IMR-90 (cell line): ENCODE data around the gene LPCAT2. TPM values are rescaled to one million over a fixed set of nuclear protein-coding genes. Genes with fewer than 3 reads are reported as not detected.

Experiments used
- ATAC-seq: fragments of 200-7000 bp; cut with Tn5 transposase; 2 replicates; pipeline ENCODE4 v1.9.1; 2020; ENCODE audit warnings: low read depth, mild to moderate bottlenecking, moderate library complexity
- BruUV-seq: library from RNA; stranded (reverse); fragments of 400-500 nt; replicated peaks from 2 replicates; lab custom pipeline; 2021; lab: Mats Ljungman, UMichigan
- CTCF ChIA-PET: fragments of 300-600 bp; formaldehyde crosslinking; extraction: SDS; loops from one replicate; lab custom pipeline; 2021; ENCODE audit warnings: antibody characterized with exemption; lab: Yijun Ruan, JAX
- POLR2A ChIA-PET: fragments of 300-600 bp; sonication (Branson Sonifier 250); formaldehyde crosslinking; loops from one replicate; lab custom pipeline; 2022; ENCODE audit warnings: antibody characterized with exemption; ENCODE audit not compliant: unreplicated experiment; lab: Charles Lee
- DNase-seq: peaks from one replicate; pipeline ENCODE4 v3.0.0; 2013
- H2AFZ ChIP-seq: replicated peaks from 2 replicates; pipeline ENCODE3; 2013; ENCODE audit warnings: low read length, mild to moderate bottlenecking; ENCODE audit not compliant: poor library complexity
- H2AK5ac ChIP-seq: 2 replicates; pipeline ENCODE4 v1.6.1; 2013; ENCODE audit warnings: low read depth, low read length, inconsistent platforms
- H2AK9ac ChIP-seq: replicated peaks from 2 replicates; pipeline ENCODE3; 2013; ENCODE audit warnings: mild to moderate bottlenecking, low read depth, low read length, moderate library complexity; ENCODE audit not compliant: poor library complexity
- H2BK120ac ChIP-seq: 2 replicates; pipeline ENCODE4 v1.6.1; 2013; ENCODE audit warnings: low read depth, low read length, inconsistent platforms
- H2BK15ac ChIP-seq: 3 replicates; pipeline ENCODE4 v1.6.1; 2013; ENCODE audit warnings: low read depth, low read length, inconsistent platforms
- H2BK20ac ChIP-seq: 2 replicates; pipeline ENCODE4 v1.6.1; 2013; ENCODE audit warnings: low read depth, mild to moderate bottlenecking, inconsistent platforms, low read length, moderate library complexity
- H2BK5ac ChIP-seq: 2 replicates; pipeline ENCODE4 v1.6.1; 2013; ENCODE audit warnings: mild to moderate bottlenecking, low read depth, low read length, inconsistent platforms; ENCODE audit not compliant: poor library complexity, severe bottlenecking
- H3K14ac ChIP-seq: replicated peaks from 2 replicates; pipeline ENCODE4 v1.6.1; 2013; ENCODE audit warnings: low read depth, low read length, inconsistent platforms
- H3K18ac ChIP-seq: 2 replicates; pipeline ENCODE4 v1.6.1; 2013; ENCODE audit warnings: low read depth, low read length, control low read depth
- H3K23ac ChIP-seq: 2 replicates; pipeline ENCODE4 v1.6.1; 2013; ENCODE audit warnings: low read depth, low read length, inconsistent platforms
- H3K27ac ChIP-seq: 2 replicates; pipeline ENCODE4 v1.5.1; 2013; ENCODE audit warnings: mild to moderate bottlenecking, control low read depth, low read length; ENCODE audit not compliant: insufficient read depth
- H3K27me3 ChIP-seq: 2 replicates; pipeline ENCODE4 v1.6.1; 2013; ENCODE audit warnings: low read length; ENCODE audit not compliant: control insufficient read depth, insufficient read depth
- H3K36me3 ChIP-seq: 2 replicates; pipeline ENCODE4 v1.6.1; 2013; ENCODE audit warnings: low read length, mixed read lengths; ENCODE audit not compliant: control insufficient read depth, insufficient read depth
- H3K4ac ChIP-seq: 2 replicates; pipeline ENCODE4 v1.6.1; 2013; ENCODE audit warnings: low read depth, low read length, inconsistent platforms
- H3K4me1 ChIP-seq: 2 replicates; pipeline ENCODE4 v1.6.1; 2013; ENCODE audit warnings: low read length, mixed read lengths; ENCODE audit not compliant: control insufficient read depth, insufficient read depth
- H3K4me2 ChIP-seq: 2 replicates; pipeline ENCODE4 v1.6.1; 2013; ENCODE audit warnings: low read depth, mild to moderate bottlenecking, control low read depth, low read length, moderate library complexity
- H3K4me3 ChIP-seq: 2 replicates; pipeline ENCODE4 v1.5.1; 2013; ENCODE audit warnings: low read depth, mild to moderate bottlenecking, control low read depth, low read length, moderate library complexity; ENCODE audit not compliant: insufficient read depth
- H3K56ac ChIP-seq: 2 replicates; pipeline ENCODE4 v1.6.1; 2013; ENCODE audit warnings: low read length, inconsistent platforms; ENCODE audit not compliant: insufficient read depth; ENCODE audit errors: extremely low read depth
- H3K79me1 ChIP-seq, 2 experiments: 2 replicates each; pipeline ENCODE4 v1.6.1; 2013; ENCODE audit warnings: low read length in 2 of 2, inconsistent platforms in 1 of 2, low read depth in 1 of 2
- H3K9ac ChIP-seq: 2 replicates; pipeline ENCODE4 v1.6.1; 2013; ENCODE audit warnings: low read depth, low read length, control low read depth
- H3K9me1 ChIP-seq: 2 replicates; pipeline ENCODE4 v1.6.1; 2013; ENCODE audit warnings: low read length, inconsistent platforms; ENCODE audit not compliant: insufficient read depth
- H3K9me3 ChIP-seq: 2 replicates; pipeline ENCODE4 v1.6.1; 2013; ENCODE audit warnings: low read length; ENCODE audit not compliant: control insufficient read depth, insufficient read depth
- H4K20me1 ChIP-seq: 2 replicates; pipeline ENCODE4 v1.6.1; 2013; ENCODE audit warnings: low read length, inconsistent platforms; ENCODE audit not compliant: insufficient read depth
- H4K5ac ChIP-seq: 2 replicates; pipeline ENCODE4 v1.6.1; 2013; ENCODE audit warnings: mild to moderate bottlenecking, low read depth, low read length, control low read depth
- H4K8ac ChIP-seq, 2 experiments: 2 replicates each; pipeline ENCODE4 v1.6.1; 2013; ENCODE audit warnings: low read depth in 2 of 2, low read length in 2 of 2, control low read depth in 1 of 2, inconsistent platforms in 1 of 2
- H4K91ac ChIP-seq: 2 replicates; pipeline ENCODE4 v1.6.1; 2013; ENCODE audit warnings: low read depth, low read length, inconsistent platforms; ENCODE audit not compliant: insufficient read depth
- BHLHE40 ChIP-seq: fragments of 150-350 bp; IDR thresholded peaks from 2 replicates; pipeline ENCODE4 v1.6.1; 2016; ENCODE audit warnings: mild to moderate bottlenecking, low read depth, low read length
- CHD1 ChIP-seq: IDR thresholded peaks from 2 replicates; pipeline ENCODE4 v1.6.1; 2012; ENCODE audit warnings: low read depth, low read length, improper control_type of control experiment
- CTCF ChIP-seq: conservative IDR thresholded peaks from 2 replicates; pipeline ENCODE4 v1.5.1; 2012; ENCODE audit warnings: mild to moderate bottlenecking, low read depth, low read length, improper control_type of control experiment
- FOS ChIP-seq: fragments of 150-350 bp; IDR thresholded peaks from 2 replicates; pipeline ENCODE4 v1.6.1; 2016; ENCODE audit warnings: low read depth, low read length
- MAZ ChIP-seq: IDR thresholded peaks from 2 replicates; pipeline ENCODE4 v1.6.1; 2012; ENCODE audit warnings: low read depth, mild to moderate bottlenecking, low read length, improper control_type of control experiment, moderate library complexity, borderline replicate concordance
- MXI1 ChIP-seq: IDR thresholded peaks from 2 replicates; pipeline ENCODE4 v1.6.1; 2012; ENCODE audit warnings: low read depth, mild to moderate bottlenecking, low read length, moderate library complexity, borderline replicate concordance
- NFE2L2 ChIP-seq: fragments of 150-350 bp; IDR thresholded peaks from 2 replicates; pipeline ENCODE4 v1.6.1; 2016; ENCODE audit warnings: low read depth, mild to moderate bottlenecking, low read length
- POLR2A ChIP-seq: IDR thresholded peaks from 2 replicates; pipeline ENCODE4 v1.6.1; 2012; ENCODE audit warnings: mild to moderate bottlenecking, low read depth, low read length
- RAD21 ChIP-seq: IDR thresholded peaks from 2 replicates; pipeline ENCODE4 v1.6.1; 2012; ENCODE audit warnings: low read length, improper control_type of control experiment
- RCOR1 ChIP-seq: IDR thresholded peaks from 2 replicates; pipeline ENCODE4 v1.6.1; 2012; ENCODE audit warnings: mild to moderate bottlenecking, low read length, improper control_type of control experiment; ENCODE audit not compliant: insufficient replicate concordance
- RFX5 ChIP-seq: IDR thresholded peaks from 2 replicates; pipeline ENCODE4 v1.8.0; 2012; ENCODE audit warnings: low read depth, mild to moderate bottlenecking, low read length, moderate library complexity
- SMC3 ChIP-seq: fragments of 150-350 bp; IDR thresholded peaks from 2 replicates; pipeline ENCODE4 v1.6.1; 2016; ENCODE audit warnings: low read depth, mild to moderate bottlenecking, antibody characterized with exemption, low read length, moderate library complexity
- WGBS, 2 experiments: methylation state at CpG; one replicate each; pipeline versions ENCODE4 v1.1.5 to v1.1.7; 2013; ENCODE audit warnings: missing lambda C conversion rate in 2 of 2; ENCODE audit not compliant: insufficient read length in 1 of 2; ENCODE audit errors: extremely low coverage in 2 of 2; 5-methylcytosine and 5-hydroxymethylcytosine counted together
- dilution Hi-C: fragments of 300-500 bp; cut with HindIII; formaldehyde crosslinking; loops from one replicate; pipeline ENCODE4 v1.14.3; 2018; ENCODE audit warnings: low sequenced_read_pairs; ENCODE audit not compliant: unreplicated experiment
- in situ Hi-C: fragments of 300-500 bp; cut with MboI; formaldehyde crosslinking; loops from 3 replicates; pipeline ENCODE4 v1.14.3; 2019; ENCODE audit warnings: low sequenced_read_pairs, inconsistent platforms, mixed read lengths
- intact Hi-C: fragments of 100-400 bp; cut with micrococcal nuclease; formaldehyde crosslinking; loops from 2 replicates; pipeline ENCODE4 v1.10.0; 2022
- polyA plus RNA-seq, 3 experiments: library from polyadenylated mRNA; depleted of rRNA; stranded (reverse); fragments of >200 nt; gene quantifications; 2 replicates each; pipeline ENCODE4 v1.2.3, GENCODE V29; 2012; ENCODE audit warnings: low replicate concordance in 1 of 3
- total RNA-seq: library from RNA; depleted of rRNA; stranded (reverse); fragments of >200 nt; gene quantifications from 2 replicates; pipeline ENCODE4 v1.2.3, GENCODE V29; 2012
- TF ChIP-seq, protein P1 (sequence below): fragments of 150-350 bp; IDR thresholded peaks from 2 replicates; pipeline ENCODE4 v1.6.1; 2016; ENCODE audit warnings: low read depth, mild to moderate bottlenecking, low read length, moderate library complexity, borderline replicate concordance
- TF ChIP-seq, protein P2 (sequence below): fragments of 150-350 bp; IDR thresholded peaks from 2 replicates; pipeline ENCODE4 v1.6.1; 2017; ENCODE audit warnings: mild to moderate bottlenecking, antibody characterized with exemption, low read length, low read depth

The LPCAT2 gene
- total and polyA plus RNA-seq, 2 of the 4 experiments (the other 2 are of a cell fraction) = 8.6 to 8.7 TPM

DNA sequence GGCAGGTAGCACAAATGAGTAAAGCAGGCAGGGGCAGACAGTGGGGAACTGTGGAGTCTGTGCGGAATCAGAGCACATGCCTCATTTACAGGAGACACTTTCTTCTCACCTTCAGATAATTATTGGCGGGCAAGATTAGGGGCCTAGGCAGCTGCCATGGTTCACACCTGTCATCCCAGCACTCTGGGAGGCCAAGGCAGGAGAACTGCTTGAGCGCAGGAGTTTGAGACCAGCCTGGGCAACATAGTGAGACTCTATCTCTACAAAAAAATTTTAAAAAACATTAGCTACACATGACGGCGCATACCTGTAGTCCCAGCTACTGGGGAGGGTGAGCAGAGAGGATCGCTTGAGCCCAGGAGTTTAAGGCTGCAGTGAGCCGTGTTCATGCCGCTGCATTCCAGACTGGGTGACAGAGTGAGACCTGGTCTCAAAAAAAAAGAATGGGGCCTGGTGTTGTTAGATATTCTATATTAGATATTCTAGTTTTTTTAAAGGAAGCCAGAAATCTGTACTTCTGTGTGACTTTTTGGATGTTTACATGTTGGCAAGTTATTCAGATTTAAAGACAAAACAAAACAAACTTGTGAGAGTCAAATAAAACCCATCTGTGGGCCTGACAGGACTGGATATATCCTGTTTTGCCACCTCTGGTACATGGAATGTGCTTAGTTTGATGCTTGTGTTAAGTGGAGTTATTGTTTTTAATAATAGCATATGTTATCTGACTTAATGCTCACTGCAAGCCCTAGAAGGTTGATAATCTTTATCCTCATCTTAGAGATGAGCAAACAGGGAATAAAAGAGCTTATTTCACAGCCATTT lies 4.9 kb upstream of the LPCAT2 start:
- Histone ChIP-seq H3K9ac (no peak overlapping the region), H3K9me1 (peaks cover 15% of the 10 kb centered on the region), H3K4me3 (no peak overlapping the region), H3K56ac (no peak overlapping the region), H3K9me3 (no peaks in the 10 kb centered on the region), H2BK5ac (no peak overlapping the region), H3K27ac (peak overlapping the region; percentile 5; the same call in 1 of the 2 replicates), H4K20me1 (peaks cover 3% of the 10 kb centered on the region), H4K8ac (no peak overlapping the region), H2AK9ac (no peak overlapping the region), H4K91ac (no peak overlapping the region), H2BK120ac (no peak overlapping the region), H4K5ac (no peak overlapping the region), H3K14ac (no peak overlapping the region; the same call in 1 of the 2 replicates), H2BK15ac (peak overlapping the region; percentile 33; the same call in 1 of the 3 replicates), H3K36me3 (peaks cover 63% of the 10 kb centered on the region), H3K27me3 (no peaks in the 10 kb centered on the region), H3K4me1 (peaks cover 31% of the 10 kb centered on the region), H3K4ac (peak overlapping the region; percentile 45), H3K23ac (peak overlapping the region; percentile 23; the same call in 1 of the 2 replicates), H3K4me2 (no peak overlapping the region), H2AK5ac (peak overlapping the region; percentile 67; the same call in 1 of the 2 replicates), H3K18ac (no peak overlapping the region; the same call in 1 of the 2 replicates), H2BK20ac (0 out of 2 replicates have a peak overlapping the region, but pooled peaks have one; percentile 26), H2AFZ (no peak overlapping the region), H3K79me1 (peaks cover 0 to 20% of the 10 kb centered on the region in 2 experiments; a peak in 2 of 4 replicates)
- no TSS peak for BruUV-seq
- DNase-seq (no peak), ATAC-seq (no peak)
- intact Hi-C loops (no loop called here), dilution Hi-C loops (no loop called here), in situ Hi-C loops (no loop called here)
- ChIA-PET POLR2A (no interaction called here), CTCF (interaction anchor here (0.6 to 1.3 kb wide), 2 partner anchors 11 to 154 kb away, joined by 3 read pairs; no protein-coding TSS in a partner anchor)
- 100% methylated on average over 1 of the region's 8 CpGs; no CpG with 5 or more reads in 1 of the 2 experiments for WGBS, 2 experiments
- no peak for TF ChIP-seq POLR2A
- no peak for TF ChIP-seq CTCF
- no peak for TF ChIP-seq MAZ
- TF ChIP-seq NFE2L2 = no peak
- no peak for TF ChIP-seq RAD21
- no peak for TF ChIP-seq RFX5
- no peak for TF ChIP-seq RCOR1
- no peak for TF ChIP-seq FOS
- TF ChIP-seq CHD1 = no peak
- TF ChIP-seq, protein P1, sequence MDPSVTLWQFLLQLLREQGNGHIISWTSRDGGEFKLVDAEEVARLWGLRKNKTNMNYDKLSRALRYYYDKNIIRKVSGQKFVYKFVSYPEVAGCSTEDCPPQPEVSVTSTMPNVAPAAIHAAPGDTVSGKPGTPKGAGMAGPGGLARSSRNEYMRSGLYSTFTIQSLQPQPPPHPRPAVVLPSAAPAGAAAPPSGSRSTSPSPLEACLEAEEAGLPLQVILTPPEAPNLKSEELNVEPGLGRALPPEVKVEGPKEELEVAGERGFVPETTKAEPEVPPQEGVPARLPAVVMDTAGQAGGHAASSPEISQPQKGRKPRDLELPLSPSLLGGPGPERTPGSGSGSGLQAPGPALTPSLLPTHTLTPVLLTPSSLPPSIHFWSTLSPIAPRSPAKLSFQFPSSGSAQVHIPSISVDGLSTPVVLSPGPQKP = no peak
- TF ChIP-seq BHLHE40 = no peak
- TF ChIP-seq, protein P2, sequence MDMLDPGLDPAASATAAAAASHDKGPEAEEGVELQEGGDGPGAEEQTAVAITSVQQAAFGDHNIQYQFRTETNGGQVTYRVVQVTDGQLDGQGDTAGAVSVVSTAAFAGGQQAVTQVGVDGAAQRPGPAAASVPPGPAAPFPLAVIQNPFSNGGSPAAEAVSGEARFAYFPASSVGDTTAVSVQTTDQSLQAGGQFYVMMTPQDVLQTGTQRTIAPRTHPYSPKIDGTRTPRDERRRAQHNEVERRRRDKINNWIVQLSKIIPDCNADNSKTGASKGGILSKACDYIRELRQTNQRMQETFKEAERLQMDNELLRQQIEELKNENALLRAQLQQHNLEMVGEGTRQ = no peak
- TF ChIP-seq SMC3 = no peak
- no peak for TF ChIP-seq MXI1
